HepG2 (cell line): Measurements from ENCODE around the gene SERAC1. TPM values are rescaled to one million over a fixed set of nuclear protein-coding genes. Genes with fewer than 3 reads are reported as not detected.
A peak's percentile ranks its signal among the peaks of the same experiment; 100 is the strongest.

Source experiments
- FOXP4 ChIP-seq: sonication (generic); formaldehyde crosslinking; IDR thresholded peaks from 2 replicates; pipeline ENCODE4 v1.4.0; 2020; ENCODE audit warnings: missing genetic modification reagents
- MAFK ChIP-seq, 2 experiments: IDR thresholded peaks in 1 of 2; conservative IDR thresholded peaks in 1 of 2; 2 replicates each; pipeline ENCODE4 v1.6.1; 2011; ENCODE audit warnings: improper control_type of control experiment in 2 of 2, low read length in 2 of 2
- POLR2AphosphoS2 ChIP-seq: IDR thresholded peaks from 2 replicates; pipeline ENCODE4 v1.6.1; 2011; ENCODE audit warnings: low read depth, low read length, improper control_type of control experiment
- PRDM10 ChIP-seq: sonication (generic); formaldehyde crosslinking; IDR thresholded peaks from 2 replicates; pipeline ENCODE4 v1.4.0; 2020; ENCODE audit warnings: low read depth, missing genetic modification reagents
- TRIM24 ChIP-seq: sonication (generic); formaldehyde crosslinking; IDR thresholded peaks from 2 replicates; pipeline ENCODE4 v1.8.0; 2022; ENCODE audit warnings: mild to moderate bottlenecking, missing genetic modification reagents
- ZNF225 ChIP-seq: sonication (generic); formaldehyde crosslinking; IDR thresholded peaks from 2 replicates; pipeline ENCODE4 v1.4.0; 2020; ENCODE audit warnings: mild to moderate bottlenecking, missing genetic modification reagents
- ZNF580 ChIP-seq: IDR thresholded peaks from 2 replicates; pipeline ENCODE4 v1.6.1; 2016; ENCODE audit warnings: low read depth, borderline replicate concordance
- polyA plus RNA-seq, 8 experiments: library from polyadenylated mRNA; depleted of rRNA in 3 of 8; stranded (reverse) in 7 of 8; unstranded in 1 of 8; fragments of >200 nt; fragmentation: Illumina TruSeq in 4 of 8; extraction: Trizol in 4 of 8; gene quantifications; 2 replicates each; pipeline versions ENCODE4 v1.2.1 to v1.2.3, GENCODE V29; 2011 to 2016; ENCODE audit warnings: low read depth in 4 of 8, missing spikeins in 1 of 8, mixed read lengths in 1 of 8; ENCODE audit not compliant: insufficient read depth in 1 of 8
- total RNA-seq, 5 experiments: library from RNA; depleted of rRNA; stranded (reverse); fragments of >200 nt; fragmentation: Illumina TruSeq; extraction: Trizol; gene quantifications; 2 replicates each; pipeline ENCODE4 v1.2.3, GENCODE V29; 2016; ENCODE audit warnings: low read depth in 1 of 5

SERAC1 gene
- total and polyA plus RNA-seq, 2 of the 13 experiments (the other 11 are each of a cell fraction or from before 2014, with no cell fraction given): 4.5 to 8.1 TPM

- TF ChIP-seq PRDM10 (CRISPR knock-in tag) (no peak), ZNF225 (CRISPR knock-in tag) (no peak), FOXP4 (CRISPR knock-in tag) (no peak), TRIM24 (CRISPR knock-in tag) (no peak), MAFK (conservative IDR thresholded peaks at IDR 0.05 in 1 of 2, IDR thresholded peaks at IDR 0.05 in 1 of 2; ENCODE audit: low read length in 2 of 2) (0 out of 4 replicates have a peak, but pooled peaks have one; percentile 5 to 12), ZNF580 (CRISPR knock-in tag) (no peak), POLR2AphosphoS2 (no peak)
Observed at GRCh38 chr6:158086054-158086503, 82.0 kb downstream of the SERAC1 start (continued).
